Neural progenitor cell (in vitro differentiated cells): ENCODE results near the gene COL17A1. TPM values are rescaled to one million over a fixed set of nuclear protein-coding genes. Genes with fewer than 3 reads are reported as not detected.

Experiments
- DNase-seq: peaks from one replicate; pipeline ENCODE4 v3.0.0-alpha.2; 2016; ENCODE audit warnings: low spot score
- H2AFZ ChIP-seq: fragments of 200-600 bp; sonication (generic); replicated peaks from 2 replicates; pipeline ENCODE4 v1.6.1; 2016; ENCODE audit warnings: antibody characterized with exemption
- H3F3A ChIP-seq: fragments of 200-600 bp; sonication (generic); 2 replicates; pipeline ENCODE4 v1.6.1; 2016; ENCODE audit warnings: antibody characterized with exemption, low read depth
- H3K27ac ChIP-seq: fragments of 200-600 bp; sonication (generic); 2 replicates; pipeline ENCODE4 v1.5.1; 2016; ENCODE audit warnings: mild to moderate bottlenecking
- H3K27me3 ChIP-seq: fragments of 200-600 bp; sonication (generic); 2 replicates; pipeline ENCODE4 v1.6.1; 2016; ENCODE audit warnings: mild to moderate bottlenecking, moderate library complexity
- H3K36me3 ChIP-seq: fragments of 200-600 bp; sonication (generic); 2 replicates; pipeline ENCODE4 v1.5.1; 2016
- H3K4me1 ChIP-seq: fragments of 200-600 bp; sonication (generic); 2 replicates; pipeline ENCODE4 v1.6.1; 2016; ENCODE audit warnings: mixed run types
- H3K4me2 ChIP-seq: fragments of 200-600 bp; sonication (generic); 2 replicates; pipeline ENCODE4 v1.6.1; 2016
- H3K4me3 ChIP-seq: fragments of 200-600 bp; sonication (generic); 2 replicates; pipeline ENCODE4 v1.5.1; 2016
- H3K79me2 ChIP-seq: fragments of 200-600 bp; sonication (generic); 2 replicates; pipeline ENCODE4 v1.6.1; 2016; ENCODE audit warnings: low read depth
- H3K9ac ChIP-seq: fragments of 200-600 bp; sonication (generic); 2 replicates; pipeline ENCODE4 v1.6.1; 2016
- H3K9me3 ChIP-seq: fragments of 200-600 bp; sonication (generic); 2 replicates; pipeline ENCODE4 v1.5.1; 2016; ENCODE audit warnings: low read depth
- H4K20me1 ChIP-seq: fragments of 200-600 bp; sonication (generic); 2 replicates; pipeline ENCODE4 v1.6.1; 2016; ENCODE audit warnings: low read depth
- H3K27ac Mint-ChIP-seq: 3 replicates; pipeline ENCODE4 v1.8.0; 2021; ENCODE audit warnings: mixed read lengths
- H3K27me3 Mint-ChIP-seq: 2 replicates; pipeline ENCODE4 v1.8.0; 2022; ENCODE audit warnings: low read depth, mild to moderate bottlenecking, inconsistent platforms, moderate library complexity, mixed read lengths; ENCODE audit not compliant: insufficient read depth
- H3K36me3 Mint-ChIP-seq: 3 replicates; pipeline ENCODE4 v1.8.0; 2021; ENCODE audit warnings: mixed read lengths
- H3K4me1 Mint-ChIP-seq: 3 replicates; pipeline ENCODE4 v1.8.0; 2021; ENCODE audit warnings: mixed read lengths
- H3K4me3 Mint-ChIP-seq: 3 replicates; pipeline ENCODE4 v1.8.0; 2021; ENCODE audit warnings: mild to moderate bottlenecking, moderate library complexity, mixed read lengths
- H3K9me3 Mint-ChIP-seq: 3 replicates; pipeline ENCODE4 v1.8.0; 2020; ENCODE audit warnings: mixed read lengths
- CTCF ChIP-seq: fragments of 200-600 bp; sonication (generic); IDR thresholded peaks from 2 replicates; pipeline ENCODE4 v1.5.1; 2017; ENCODE audit warnings: antibody characterized with exemption, mild to moderate bottlenecking
- EZH2 ChIP-seq: fragments of 200-600 bp; sonication (generic); IDR thresholded peaks from 2 replicates; pipeline ENCODE4 v1.6.1; 2017; ENCODE audit warnings: antibody characterized with exemption, mild to moderate bottlenecking, moderate library complexity
- EZH2phosphoT487 ChIP-seq: fragments of 200-600 bp; sonication (generic); IDR thresholded peaks from 2 replicates; pipeline ENCODE4 v1.6.1; 2017; ENCODE audit warnings: antibody characterized with exemption
- total RNA-seq: library from RNA; depleted of rRNA; stranded (reverse); fragments of >200 nt; gene quantifications from 2 replicates; pipeline ENCODE4 v1.2.3, GENCODE V29; 2015; ENCODE audit warnings: low replicate concordance

COL17A1 gene
- total RNA-seq, 1 donor from 2014 or later, result 2.3 TPM

DNA sequence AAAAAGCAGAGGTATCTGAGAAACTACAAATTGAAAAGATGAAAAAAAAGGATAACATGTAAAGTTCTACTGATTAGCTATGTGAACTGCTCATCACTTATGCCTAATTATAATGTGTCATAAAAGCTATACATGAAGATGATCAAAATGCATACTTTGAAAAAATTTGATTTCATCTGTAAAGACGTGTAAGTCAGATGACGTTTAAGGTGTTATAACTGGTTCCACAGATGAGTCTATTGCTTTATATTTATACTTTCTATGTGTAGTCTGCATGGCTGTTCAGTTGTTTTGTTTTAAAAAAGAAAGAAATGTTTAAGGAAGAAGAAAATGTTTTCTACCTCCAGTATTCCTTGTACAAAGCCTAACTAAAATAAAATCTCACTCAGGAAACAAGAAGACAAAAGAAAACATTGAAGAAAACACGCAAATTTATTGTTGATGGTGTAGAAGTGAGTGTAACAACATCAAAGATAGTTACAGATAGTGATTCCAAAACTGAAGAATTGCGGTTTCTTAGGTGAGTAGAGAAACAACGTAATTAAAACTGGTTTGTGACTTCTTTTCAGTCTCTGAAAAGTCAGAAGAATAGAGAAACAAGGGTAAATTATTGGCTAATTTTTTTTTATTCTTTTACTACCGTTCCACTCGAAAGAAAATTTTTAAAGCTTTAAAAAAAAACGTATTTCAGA lies 80.4 kb downstream of the COL17A1 start:
- TF ChIP-seq CTCF (no peak), EZH2 (no peak), EZH2phosphoT487 (no peak)
- H3K36me3 Mint-ChIP-seq, result peaks cover 9% of the 10 kb centered on the region
- H3K4me1 ChIP-seq, result no peaks in the 10 kb centered on the region
- H3K27ac ChIP-seq, result no peak overlapping the region
- no peak overlapping the region for H3K4me2 ChIP-seq
- no peaks in the 10 kb centered on the region for H3K27me3 Mint-ChIP-seq
- no peak overlapping the region for H3K4me3 ChIP-seq
- peaks cover 3% of the 10 kb centered on the region for H3K36me3 ChIP-seq
- H3K27me3 ChIP-seq, result no peaks in the 10 kb centered on the region
- no peaks in the 10 kb centered on the region for H3K79me2 ChIP-seq
- no peaks in the 10 kb centered on the region for H3K9me3 ChIP-seq
- no peak overlapping the region for H3K4me3 Mint-ChIP-seq
- H3K9ac ChIP-seq, result no peak overlapping the region
- no peaks in the 10 kb centered on the region for H4K20me1 ChIP-seq
- H3K27ac Mint-ChIP-seq, result no peak overlapping the region
- peaks cover 6% of the 10 kb centered on the region for H3F3A ChIP-seq
- no peaks in the 10 kb centered on the region for H3K4me1 Mint-ChIP-seq
- H3K9me3 Mint-ChIP-seq, result no peaks in the 10 kb centered on the region
- no peak overlapping the region for H2AFZ ChIP-seq
- DNase-seq, result no peak

DNA sequence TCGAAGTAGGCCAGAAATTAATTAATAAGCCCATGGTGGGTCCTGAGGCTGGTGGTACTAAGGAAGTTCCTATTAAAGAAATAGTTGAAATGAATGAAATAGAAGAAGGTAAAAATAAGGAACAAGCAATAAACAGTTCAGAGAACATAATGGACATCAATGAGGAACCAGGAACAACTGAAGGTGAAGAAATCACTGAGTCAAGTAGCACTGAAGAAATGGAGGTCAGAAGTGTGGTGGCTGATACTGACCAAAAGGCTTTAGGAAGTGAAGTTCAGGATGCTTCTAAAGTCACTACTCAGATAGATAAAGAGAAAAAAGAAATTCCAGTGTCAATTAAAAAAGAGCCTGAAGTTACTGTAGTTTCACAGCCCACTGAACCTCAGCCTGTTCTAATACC lies 82.8 kb downstream of the COL17A1 start:
- Histone ChIP-seq H3K4me3 (no peak overlapping the region), H3K27ac (no peak overlapping the region), H4K20me1 (no peaks in the 10 kb centered on the region), H3K27me3 (no peaks in the 10 kb centered on the region), H3F3A (no peaks in the 10 kb centered on the region), H3K79me2 (no peaks in the 10 kb centered on the region), H2AFZ (no peak overlapping the region), H3K4me2 (no peak overlapping the region), H3K4me1 (no peaks in the 10 kb centered on the region), H3K9ac (no peak overlapping the region), H3K9me3 (no peaks in the 10 kb centered on the region), H3K36me3 (peaks cover 7% of the 10 kb centered on the region)
- Mint-ChIP-seq H3K9me3 (no peaks in the 10 kb centered on the region), H3K4me3 (no peak overlapping the region), H3K36me3 (peaks cover 14% of the 10 kb centered on the region), H3K4me1 (no peaks in the 10 kb centered on the region), H3K27ac (no peak overlapping the region), H3K27me3 (no peaks in the 10 kb centered on the region)
- DNase-seq, result no peak
- no peak for TF ChIP-seq CTCF
- TF ChIP-seq EZH2, result no peak
- TF ChIP-seq EZH2phosphoT487, result no peak

DNA sequence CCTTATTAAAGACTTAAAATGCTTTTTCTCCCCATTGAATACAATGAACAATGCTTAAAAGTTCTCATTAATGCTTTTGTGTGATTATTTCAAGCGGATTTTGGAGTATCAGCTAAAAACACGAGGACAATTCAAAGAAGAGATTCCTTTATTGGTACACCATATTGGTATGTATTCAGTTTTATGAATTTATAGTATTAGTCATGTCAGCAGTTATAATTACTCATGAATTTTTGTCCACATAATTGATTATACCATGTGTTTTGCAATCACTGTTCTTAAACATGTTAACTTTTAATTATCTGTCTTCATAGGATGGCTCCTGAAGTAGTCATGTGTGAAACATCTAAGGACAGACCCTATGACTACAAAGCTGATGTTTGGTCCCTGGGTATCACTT lies 86.9 kb downstream of the COL17A1 start:
- H3K4me1 ChIP-seq, result no peaks in the 10 kb centered on the region
- Mint-ChIP-seq H3K4me3 (no peak overlapping the region), H3K27ac (no peak overlapping the region), H3K9me3 (no peaks in the 10 kb centered on the region), H3K27me3 (no peaks in the 10 kb centered on the region), H3K4me1 (no peaks in the 10 kb centered on the region), H3K36me3 (peaks cover 33% of the 10 kb centered on the region)
- no peaks in the 10 kb centered on the region for H3K9me3 ChIP-seq
- H4K20me1 ChIP-seq, result no peaks in the 10 kb centered on the region
- DNase-seq, result no peak
- no peaks in the 10 kb centered on the region for H3K79me2 ChIP-seq
- TF ChIP-seq CTCF, result no peak
- no peak for TF ChIP-seq EZH2
- no peak for TF ChIP-seq EZH2phosphoT487
- H3K4me3 ChIP-seq, result no peak overlapping the region
- no peaks in the 10 kb centered on the region for H3F3A ChIP-seq
- H3K27me3 ChIP-seq, result no peaks in the 10 kb centered on the region
- no peak overlapping the region for H3K4me2 ChIP-seq
- no peak overlapping the region for H2AFZ ChIP-seq
- peaks cover 7% of the 10 kb centered on the region for H3K36me3 ChIP-seq
- H3K27ac ChIP-seq, result no peak overlapping the region
- H3K9ac ChIP-seq, result no peak overlapping the region
